ENCODE measurements around the gene CCR6.

CCR6 gene

DNA sequence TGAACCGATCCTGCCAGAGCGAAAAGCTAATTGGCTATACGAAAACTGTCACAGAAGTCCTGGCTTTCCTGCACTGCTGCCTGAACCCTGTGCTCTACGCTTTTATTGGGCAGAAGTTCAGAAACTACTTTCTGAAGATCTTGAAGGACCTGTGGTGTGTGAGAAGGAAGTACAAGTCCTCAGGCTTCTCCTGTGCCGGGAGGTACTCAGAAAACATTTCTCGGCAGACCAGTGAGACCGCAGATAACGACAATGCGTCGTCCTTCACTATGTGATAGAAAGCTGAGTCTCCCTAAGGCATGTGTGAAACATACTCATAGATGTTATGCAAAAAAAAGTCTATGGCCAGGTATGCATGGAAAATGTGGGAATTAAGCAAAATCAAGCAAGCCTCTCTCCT, 14.2 kb downstream of the CCR6 start:
- no peak for DNase-seq
- in situ Hi-C loops (cut with MboI; ENCODE audit: low pct_unique_long_range_greater_than_20kb, low sequenced_read_pairs): no loop called here

DNA sequence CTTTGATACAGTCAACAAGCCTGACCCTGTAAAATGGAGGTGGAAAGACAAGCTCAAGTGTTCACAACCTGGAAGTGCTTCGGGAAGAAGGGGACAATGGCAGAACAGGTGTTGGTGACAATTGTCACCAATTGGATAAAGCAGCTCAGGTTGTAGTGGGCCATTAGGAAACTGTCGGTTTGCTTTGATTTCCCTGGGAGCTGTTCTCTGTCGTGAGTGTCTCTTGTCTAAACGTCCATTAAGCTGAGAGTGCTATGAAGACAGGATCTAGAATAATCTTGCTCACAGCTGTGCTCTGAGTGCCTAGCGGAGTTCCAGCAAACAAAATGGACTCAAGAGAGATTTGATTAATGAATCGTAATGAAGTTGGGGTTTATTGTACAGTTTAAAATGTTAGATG, 15.0 kb downstream of the CCR6 start:
- in situ Hi-C loops (cut with MboI; ENCODE audit: low pct_unique_long_range_greater_than_20kb, low sequenced_read_pairs): no loop called here
- no peak for DNase-seq

DNA sequence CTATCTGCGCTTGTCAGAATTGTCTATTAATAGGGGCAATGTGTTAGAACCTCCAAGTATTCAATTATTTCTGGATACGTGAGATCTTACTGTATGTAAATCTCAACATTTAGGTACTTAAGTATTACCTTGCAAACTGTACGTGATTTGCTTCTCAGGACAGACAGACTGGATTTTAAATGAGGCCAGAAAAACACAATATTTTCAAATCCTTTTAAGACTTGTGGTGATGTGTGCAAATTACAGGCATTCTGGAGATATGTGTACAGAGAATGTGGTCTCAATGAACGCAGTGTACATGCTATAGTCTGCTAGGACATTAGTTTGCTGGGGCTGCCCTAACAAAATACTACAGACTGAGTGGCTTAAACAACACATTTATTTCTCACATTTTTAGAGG, 16.9 kb downstream of the CCR6 start:
- in situ Hi-C loops (cut with MboI; ENCODE audit: low pct_unique_long_range_greater_than_20kb, low sequenced_read_pairs): no loop called here
- no peak for DNase-seq

DNA sequence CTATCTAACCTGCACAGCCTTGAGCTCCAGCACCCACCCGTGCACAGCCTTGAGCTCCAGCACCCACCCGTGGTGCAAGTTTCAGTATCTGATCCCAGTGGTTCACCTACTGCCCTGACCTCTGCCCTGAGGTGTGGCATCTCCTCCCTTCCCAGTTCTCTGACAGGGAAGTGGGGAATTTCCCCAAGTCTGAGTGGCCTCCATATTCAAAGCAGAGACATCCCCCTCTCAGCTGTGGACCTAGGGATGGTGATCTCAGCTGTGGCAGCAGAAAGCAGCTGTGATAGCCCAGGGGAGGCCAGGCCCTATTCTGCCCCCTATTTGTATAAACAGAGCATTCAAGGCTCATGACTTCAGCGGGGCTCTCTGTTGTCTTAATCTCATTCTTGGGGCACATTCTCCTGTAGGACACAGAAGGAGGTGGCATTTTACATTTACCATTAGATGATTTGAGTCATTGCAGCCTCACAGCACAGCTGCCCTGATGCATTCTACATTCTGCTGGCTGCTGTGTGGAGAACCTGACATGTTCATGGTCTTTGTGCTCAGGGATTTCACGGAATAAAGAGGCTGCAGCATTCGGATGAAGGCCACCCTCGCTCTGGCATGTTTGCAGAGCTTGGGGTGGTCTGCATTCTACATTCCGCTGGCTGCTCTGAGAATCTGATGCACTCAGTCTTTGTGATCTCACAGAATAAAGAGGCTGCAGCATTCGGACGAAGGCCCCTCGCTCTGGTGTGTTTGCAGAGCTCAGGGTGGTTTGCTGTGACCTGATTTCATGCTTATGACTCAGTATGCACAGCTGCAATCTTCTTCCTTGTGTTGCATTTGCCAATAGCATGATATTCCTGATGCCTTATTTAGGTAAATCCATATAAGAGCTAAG, 17.9 kb downstream of the CCR6 start:
- in situ Hi-C loops (cut with MboI; ENCODE audit: low pct_unique_long_range_greater_than_20kb, low sequenced_read_pairs): no loop called here

DNA sequence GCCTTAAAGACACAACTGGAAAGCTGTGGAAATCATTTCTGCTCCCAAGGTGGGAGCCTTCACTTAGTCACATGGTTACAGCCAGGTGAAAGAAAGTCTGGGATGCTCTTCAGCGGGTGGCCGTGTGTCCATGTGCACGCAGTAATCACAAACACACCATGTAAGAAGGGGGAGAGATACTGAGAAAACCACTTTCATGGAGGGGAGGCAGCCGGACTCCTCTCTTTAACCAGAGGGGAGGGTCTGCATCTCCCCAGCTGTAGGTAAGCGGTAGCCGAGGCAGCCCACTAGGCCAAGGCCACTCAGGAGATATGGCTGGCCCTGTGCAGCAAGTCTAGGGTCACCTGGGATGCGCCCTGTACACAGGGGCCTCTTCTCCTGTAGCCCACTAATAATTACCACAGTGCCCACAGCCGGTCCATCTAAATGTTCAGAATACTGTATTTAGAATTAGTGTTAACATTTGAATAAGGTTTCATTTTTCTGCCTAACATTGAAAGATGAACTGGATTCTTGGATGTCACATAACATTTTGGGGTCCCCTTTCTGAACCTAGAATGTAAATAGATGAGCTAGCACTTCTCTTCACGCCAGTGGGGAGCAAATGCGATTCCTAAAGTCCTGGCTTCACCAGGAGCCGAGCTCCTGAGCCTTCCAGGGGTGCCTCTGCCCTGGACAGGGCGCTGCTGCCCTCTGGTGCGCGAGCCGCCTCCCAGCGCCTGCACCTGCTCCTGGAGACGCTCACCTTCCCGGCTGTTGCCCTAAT, 19.0 kb downstream of the CCR6 start:
- DNase-seq: peak; percentile 58
- in situ Hi-C loops (cut with MboI; ENCODE audit: low pct_unique_long_range_greater_than_20kb, low sequenced_read_pairs): no loop called here

More for the DNA sequence above, 17.9 kb downstream of the CCR6 start:
- no peak for DNase-seq

DNA sequence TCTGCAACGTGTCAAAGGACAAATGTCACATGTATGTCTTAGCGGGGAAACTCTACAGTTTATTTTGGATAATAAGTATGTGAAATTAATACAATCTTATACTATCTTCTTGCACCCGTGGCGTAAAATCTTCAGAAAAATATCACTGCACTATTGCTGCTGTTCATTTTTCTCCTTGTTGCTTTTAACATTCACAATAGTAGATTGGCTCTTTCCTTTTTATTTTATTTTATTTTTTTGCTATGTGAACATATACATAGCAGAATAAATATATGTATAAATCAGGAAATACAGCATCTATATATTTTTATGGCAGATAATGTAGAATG, 19.5 kb downstream of the CCR6 start:
- in situ Hi-C loops (cut with MboI; ENCODE audit: low pct_unique_long_range_greater_than_20kb, low sequenced_read_pairs): no loop called here

DNA sequence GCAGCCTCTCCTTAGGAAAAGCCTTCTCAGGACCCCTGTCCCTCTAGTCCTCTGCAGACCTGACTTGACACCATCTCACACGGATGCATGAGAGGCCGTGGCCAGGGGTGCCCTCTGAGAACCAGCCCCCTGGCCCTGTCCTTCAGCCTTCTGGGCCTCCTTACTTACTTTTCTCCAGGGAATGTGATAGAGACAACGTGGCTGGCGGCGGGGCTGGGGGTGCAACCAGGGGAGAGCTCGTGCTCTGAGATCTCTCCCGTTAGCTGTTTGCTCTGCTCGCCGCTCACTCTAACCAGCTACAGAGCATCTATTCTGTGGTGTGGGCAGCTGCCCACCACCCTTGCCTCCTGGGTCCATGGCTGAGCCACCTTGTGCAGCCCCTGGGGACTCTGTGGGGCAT, 20.1 kb downstream of the CCR6 start:
- in situ Hi-C loops (cut with MboI; ENCODE audit: low pct_unique_long_range_greater_than_20kb, low sequenced_read_pairs): no loop called here
- no peak for DNase-seq

More for the DNA sequence above, 19.5 kb downstream of the CCR6 start:
- DNase-seq: no peak

DNA sequence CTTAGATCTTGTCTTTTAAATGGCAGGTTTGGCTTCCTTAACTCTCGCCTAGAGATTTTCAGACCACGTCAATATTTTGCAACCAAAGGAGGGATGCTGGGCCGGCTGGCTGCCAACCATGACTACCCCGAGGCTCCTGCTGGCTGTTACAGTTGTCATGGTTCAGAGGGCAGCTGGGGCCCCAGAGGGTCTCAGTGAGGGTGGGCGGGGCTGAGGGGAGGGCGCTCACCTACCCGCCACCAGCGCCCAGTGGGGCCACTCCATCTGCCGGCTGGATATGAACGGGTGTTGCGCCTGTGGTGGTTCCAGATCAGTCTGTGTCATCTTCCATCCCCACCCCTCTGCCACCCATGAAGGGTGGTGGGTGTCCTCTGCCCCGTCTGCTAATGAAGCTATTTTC, 22.6 kb downstream of the CCR6 start:
- no peak for DNase-seq
- in situ Hi-C loops (cut with MboI; ENCODE audit: low pct_unique_long_range_greater_than_20kb, low sequenced_read_pairs): no loop called here

DNA sequence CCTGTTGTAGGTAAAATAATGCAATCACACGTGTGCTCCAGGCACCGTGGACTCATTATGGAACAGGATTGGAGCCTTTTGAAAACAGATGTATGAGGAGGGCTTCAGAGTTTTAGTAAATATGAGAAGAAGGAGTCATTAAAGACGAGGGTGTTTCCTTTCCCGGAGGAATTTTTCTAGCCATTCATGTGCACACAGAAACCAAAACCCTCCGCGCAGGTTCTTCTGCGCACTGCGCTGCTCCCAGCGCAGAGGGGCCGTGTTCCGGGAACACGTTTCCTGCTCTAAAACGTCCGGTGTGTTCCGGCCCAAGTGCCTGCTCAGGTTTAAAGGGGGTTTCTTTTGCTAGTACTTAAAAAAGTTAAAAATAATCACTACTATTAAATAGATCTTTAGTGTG, 23.2 kb downstream of the CCR6 start:
- DNase-seq: no peak
- in situ Hi-C loops (cut with MboI; ENCODE audit: low pct_unique_long_range_greater_than_20kb, low sequenced_read_pairs): no loop called here

DNA sequence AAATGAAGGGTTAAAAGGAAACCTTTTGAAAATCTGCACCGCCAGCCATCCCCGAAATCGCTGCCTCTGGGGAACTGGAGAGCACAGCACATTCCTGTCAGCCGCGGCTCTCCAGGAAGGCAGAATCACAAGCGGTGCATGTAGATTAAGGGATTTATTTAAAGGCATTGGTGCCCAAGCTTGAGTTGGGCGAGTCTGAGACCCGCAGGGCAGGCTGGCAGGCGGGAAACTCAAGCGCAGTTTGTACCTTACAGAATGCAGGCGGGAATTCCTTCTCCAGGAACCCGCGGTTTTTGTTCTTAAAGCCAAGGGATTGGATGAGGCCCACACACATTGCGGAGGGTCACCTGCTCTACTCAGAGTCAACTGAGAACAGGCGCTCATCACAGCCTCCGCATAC, 24.1 kb downstream of the CCR6 start:
- no peak for DNase-seq
- in situ Hi-C loops (cut with MboI; ENCODE audit: low pct_unique_long_range_greater_than_20kb, low sequenced_read_pairs): no loop called here

DNA sequence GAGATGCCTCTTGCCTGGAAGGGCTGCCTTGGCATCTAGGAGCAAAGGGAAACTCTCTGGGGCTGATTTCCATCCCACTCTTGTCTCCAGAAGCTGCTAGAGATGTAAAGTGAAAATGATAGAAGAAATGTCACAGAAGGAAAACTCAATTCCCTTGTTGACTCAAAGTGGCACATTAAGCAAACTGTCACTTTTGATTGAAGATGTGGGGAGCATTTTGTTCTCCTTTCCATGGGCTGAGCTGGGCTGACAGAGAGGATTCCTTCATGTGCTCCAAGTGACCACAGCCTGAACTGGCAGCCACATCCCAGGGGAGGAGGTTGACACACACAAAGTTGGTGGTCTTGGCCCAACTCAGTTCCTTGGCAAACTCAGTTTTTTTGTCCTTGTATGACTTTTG, 25.1 kb downstream of the CCR6 start:
- in situ Hi-C loops (cut with MboI; ENCODE audit: low pct_unique_long_range_greater_than_20kb, low sequenced_read_pairs): no loop called here
- no peak for DNase-seq

DNA sequence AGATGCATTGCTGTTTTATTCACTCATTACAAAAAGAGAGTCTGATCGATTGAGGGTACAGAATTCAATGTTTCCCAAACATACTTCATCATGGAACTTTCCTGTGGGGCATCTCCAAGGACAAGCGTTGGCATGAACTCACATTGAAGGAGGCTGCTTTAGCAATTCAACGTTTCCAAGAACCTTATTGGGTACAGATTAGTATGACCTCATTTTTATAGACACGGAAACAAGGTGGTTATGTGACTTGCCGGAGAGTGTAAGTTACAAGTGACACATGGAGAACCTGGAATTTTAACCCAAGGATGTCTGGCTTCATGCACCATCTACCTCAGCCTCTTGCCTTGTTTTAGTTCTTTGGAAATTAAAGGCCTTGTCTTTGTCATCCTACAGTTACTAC, 26.1 kb downstream of the CCR6 start:
- in situ Hi-C loops (cut with MboI; ENCODE audit: low pct_unique_long_range_greater_than_20kb, low sequenced_read_pairs): no loop called here
- no peak for DNase-seq

DNA sequence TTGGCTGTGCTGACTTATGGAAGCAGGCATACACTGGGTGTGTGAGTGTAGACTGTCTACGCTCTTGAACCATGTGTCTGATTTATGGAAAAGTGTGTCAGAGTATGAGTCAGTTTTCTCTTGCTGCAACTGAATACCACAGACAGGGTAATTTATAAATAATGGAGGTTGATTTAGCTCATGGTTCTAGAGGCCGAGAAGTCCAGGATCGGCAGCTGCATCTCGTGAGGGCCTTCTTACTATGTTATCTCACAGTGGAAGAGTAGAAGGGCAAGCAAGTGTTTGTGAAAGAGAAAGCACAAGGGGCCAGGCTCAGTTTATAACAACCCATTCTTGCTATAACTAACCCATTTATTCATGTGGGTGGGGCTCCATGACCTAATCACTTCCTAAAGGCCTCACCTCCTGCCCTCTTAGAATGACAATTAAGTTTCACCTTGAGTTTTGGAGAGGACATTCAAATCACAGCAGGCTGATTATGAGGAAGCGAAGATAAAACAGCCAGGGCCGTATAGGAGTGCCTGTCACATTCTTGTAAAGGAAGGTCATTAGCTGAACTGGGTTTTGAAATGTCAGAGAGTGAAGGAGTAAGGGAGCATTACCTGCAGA, 28.1 kb downstream of the CCR6 start:
- no peak for DNase-seq
- in situ Hi-C loops (cut with MboI; ENCODE audit: low pct_unique_long_range_greater_than_20kb, low sequenced_read_pairs): no loop called here

DNA sequence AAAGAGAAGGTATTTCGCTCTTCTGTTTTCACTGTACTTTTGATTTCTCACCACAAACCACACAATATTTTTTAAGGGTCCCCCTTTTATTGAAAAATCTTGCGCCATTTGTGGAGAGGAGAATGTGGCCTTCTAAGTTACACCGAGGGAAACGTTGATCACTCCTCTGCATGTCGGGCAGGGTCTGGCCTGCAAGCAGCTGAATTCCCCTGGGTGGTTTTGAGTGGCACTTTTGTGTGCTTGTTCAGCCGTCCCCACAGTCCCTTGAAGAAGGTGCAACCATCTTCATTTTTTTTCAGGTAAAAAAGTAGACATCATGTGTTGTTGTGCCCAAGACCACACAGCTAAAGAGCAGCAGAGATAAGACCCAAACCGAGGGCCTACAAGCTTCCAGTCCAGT, 28.8 kb downstream of the CCR6 start:
- no peak for DNase-seq
- in situ Hi-C loops (cut with MboI; ENCODE audit: low pct_unique_long_range_greater_than_20kb, low sequenced_read_pairs): no loop called here

DNA sequence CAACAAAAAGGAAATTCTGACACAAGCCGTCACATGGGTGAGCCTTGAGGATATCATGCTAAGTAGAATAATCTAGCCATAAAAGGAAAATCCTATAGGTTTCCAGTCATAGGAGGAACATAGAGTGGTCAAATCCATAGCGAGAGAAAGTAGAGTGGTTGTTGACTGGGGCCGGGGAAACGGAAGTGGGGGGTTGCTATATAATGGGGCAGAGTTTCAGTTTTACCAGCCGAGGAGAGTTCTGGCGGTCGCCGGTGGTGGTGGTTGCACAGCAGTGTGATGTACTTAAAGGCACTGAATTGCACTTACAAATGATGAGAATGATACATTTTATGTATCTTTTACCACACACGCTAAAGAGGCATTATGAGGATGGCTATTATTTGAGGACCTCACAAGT, 30.0 kb downstream of the CCR6 start:
- in situ Hi-C loops (cut with MboI; ENCODE audit: low pct_unique_long_range_greater_than_20kb, low sequenced_read_pairs): no loop called here
- DNase-seq: no peak

DNA sequence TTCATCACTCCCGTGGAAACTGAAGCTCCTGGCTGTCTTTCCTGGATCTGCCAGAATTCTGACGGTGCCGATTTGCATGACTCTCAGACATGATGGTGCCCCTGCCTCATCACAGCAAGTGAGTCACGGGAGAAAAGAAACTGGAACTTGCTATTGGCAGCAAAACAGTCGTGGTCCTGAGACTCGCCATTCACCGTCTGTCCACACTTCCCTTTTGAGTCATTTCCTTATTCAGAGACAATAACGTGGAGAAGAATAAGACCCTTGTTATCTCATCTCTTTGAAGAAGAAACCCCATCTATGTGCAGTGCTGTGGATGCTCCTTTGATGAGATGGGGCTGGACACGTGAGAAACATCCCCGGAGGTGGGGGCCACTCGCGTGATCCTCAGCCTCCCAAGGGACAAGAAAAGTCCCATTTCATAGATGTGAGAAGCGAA, 30.6 kb downstream of the CCR6 start:
- DNase-seq: peak; percentile 3
- in situ Hi-C loops (cut with MboI; ENCODE audit: low pct_unique_long_range_greater_than_20kb, low sequenced_read_pairs): no loop called here

DNA sequence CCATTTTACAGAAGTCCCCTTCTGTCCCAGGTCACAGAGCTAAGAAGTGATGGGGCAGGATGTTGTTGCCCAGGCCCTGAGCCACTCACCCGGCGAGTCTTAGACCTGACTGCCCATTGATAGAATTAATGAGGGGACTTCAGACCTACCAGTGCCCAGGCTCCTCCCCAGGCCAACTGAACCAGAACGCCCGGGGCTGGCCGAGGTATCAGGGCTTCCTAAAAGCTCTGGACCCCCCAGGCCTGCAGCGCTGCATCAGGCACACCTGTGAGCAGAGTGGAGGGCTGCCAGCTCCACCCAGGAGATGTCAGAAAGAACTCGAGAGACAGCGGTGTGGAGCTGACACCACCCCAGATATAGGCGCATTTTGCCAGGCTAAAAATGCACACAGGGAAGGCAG, 31.4 kb downstream of the CCR6 start:
- DNase-seq: no peak

DNA sequence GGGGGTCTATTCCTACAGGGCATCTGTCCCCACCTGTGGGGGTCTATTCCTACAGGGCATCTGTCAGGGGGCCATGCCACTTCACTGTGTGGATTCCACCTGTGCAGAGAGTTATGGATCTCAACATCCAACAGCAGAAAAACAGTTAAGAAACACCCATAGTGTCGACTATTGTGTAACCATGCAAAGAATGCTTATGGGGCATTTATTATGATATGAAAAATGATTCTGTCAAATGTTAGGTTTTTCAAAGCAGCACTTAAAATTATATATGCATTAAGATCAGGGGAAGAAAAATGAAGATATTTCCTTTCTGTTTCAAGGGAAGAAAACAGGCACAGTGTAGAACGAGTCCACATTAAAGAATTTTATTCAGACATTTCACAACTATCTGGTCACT, 32.0 kb downstream of the CCR6 start:
- DNase-seq: no peak
- in situ Hi-C loops (cut with MboI; ENCODE audit: low pct_unique_long_range_greater_than_20kb, low sequenced_read_pairs): no loop called here

More for the DNA sequence above, 31.4 kb downstream of the CCR6 start:
- in situ Hi-C loops (cut with MboI; ENCODE audit: low pct_unique_long_range_greater_than_20kb, low sequenced_read_pairs): no loop called here

DNA sequence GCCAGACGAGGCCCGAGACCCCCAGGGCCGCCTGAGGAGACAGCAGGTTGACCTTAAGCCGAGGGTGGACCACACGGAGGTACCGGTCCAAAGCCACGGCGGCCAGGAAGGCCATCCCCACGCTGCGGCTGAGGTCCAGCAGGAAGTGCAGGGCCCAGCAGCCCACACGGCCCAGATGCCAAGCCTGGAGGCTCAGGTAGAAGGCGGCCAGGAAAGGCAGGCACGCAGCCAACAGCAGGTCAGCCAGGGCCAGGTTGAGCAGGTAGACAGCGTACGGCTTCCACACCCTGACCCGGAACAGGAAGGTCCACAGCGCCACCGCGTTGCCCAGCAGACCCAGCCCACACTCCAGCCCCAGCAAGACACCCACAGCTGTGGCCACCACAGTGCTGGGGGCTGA, 34.5 kb downstream of the CCR6 start:
- in situ Hi-C loops (cut with MboI; ENCODE audit: low pct_unique_long_range_greater_than_20kb, low sequenced_read_pairs): no loop called here
- no peak for DNase-seq

DNA sequence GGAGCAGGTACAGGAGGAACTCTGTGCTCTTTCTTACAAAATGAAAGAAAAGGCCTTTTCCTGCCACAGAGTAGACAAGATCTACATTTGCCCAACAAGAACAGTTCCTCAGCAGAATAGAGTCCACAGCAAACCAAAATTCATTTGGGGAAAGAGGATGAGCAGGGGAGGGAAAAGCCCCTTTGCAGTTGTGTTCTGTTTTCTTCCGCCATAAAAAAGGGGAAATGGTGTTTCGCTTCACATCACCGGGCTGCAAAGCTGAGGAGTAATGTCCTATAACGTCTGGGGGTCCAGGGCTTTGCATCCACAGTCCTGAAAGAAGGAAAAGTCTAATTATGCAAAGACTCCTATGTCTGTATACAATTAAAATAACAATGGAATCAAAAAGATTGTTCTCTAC, 35.0 kb downstream of the CCR6 start, which contains the start of gene GPR31:
Gene GPR31 (minus strand): TSS at position 118 of the 400 bp plus-strand sequence. CDS start 149 bp downstream, outside the sequence.
- in situ Hi-C loops (cut with MboI; ENCODE audit: low pct_unique_long_range_greater_than_20kb, low sequenced_read_pairs): no loop called here
- no peak for DNase-seq

All from KBM-7 (cell line).